Measurements from ENCODE around the gene SLC5A4.

SLC5A4 gene

GRCh38 chr22:32222991-32223390 is 32.2 kb downstream of the SLC5A4 start:
- H3K9ac ChIP-seq (ENCODE audit: low read length): no peak overlapping the region
- no peaks in the 10 kb centered on the region for H3K27me3 ChIP-seq (ENCODE audit: control insufficient read depth, insufficient read depth, low read length)
- no peaks in the 10 kb centered on the region for H3K4me1 ChIP-seq (ENCODE audit: control insufficient read depth, insufficient read depth, low read length)
- H3K4me3 ChIP-seq (ENCODE audit: low read length): no peak overlapping the region
- no peak overlapping the region for H3K27ac ChIP-seq (ENCODE audit: low read depth, low read length)
- no peaks in the 10 kb centered on the region for H3K36me3 ChIP-seq (ENCODE audit: control insufficient read depth, insufficient read depth, low read length)

GRCh38 chr22:32219026-32219425 is 36.1 kb downstream of the SLC5A4 start:
- no peaks in the 10 kb centered on the region for H3K4me1 ChIP-seq (ENCODE audit: control insufficient read depth, insufficient read depth, low read length)

GRCh38 chr22:32218470-32218869 is 36.7 kb downstream of the SLC5A4 start:
- Histone ChIP-seq H3K27me3 (ENCODE audit: control insufficient read depth, insufficient read depth, low read length) (no peaks in the 10 kb centered on the region), H3K36me3 (ENCODE audit: control insufficient read depth, insufficient read depth, low read length) (no peaks in the 10 kb centered on the region)

More at GRCh38 chr22:32219026-32219425, 36.1 kb downstream of the SLC5A4 start:
- Histone ChIP-seq H3K36me3 (ENCODE audit: control insufficient read depth, insufficient read depth, low read length) (no peaks in the 10 kb centered on the region), H3K27ac (ENCODE audit: low read depth, low read length) (no peak overlapping the region), H3K9ac (ENCODE audit: low read length) (no peak overlapping the region), H3K4me3 (ENCODE audit: low read length) (no peak overlapping the region), H3K27me3 (ENCODE audit: control insufficient read depth, insufficient read depth, low read length) (no peaks in the 10 kb centered on the region)

DNA sequence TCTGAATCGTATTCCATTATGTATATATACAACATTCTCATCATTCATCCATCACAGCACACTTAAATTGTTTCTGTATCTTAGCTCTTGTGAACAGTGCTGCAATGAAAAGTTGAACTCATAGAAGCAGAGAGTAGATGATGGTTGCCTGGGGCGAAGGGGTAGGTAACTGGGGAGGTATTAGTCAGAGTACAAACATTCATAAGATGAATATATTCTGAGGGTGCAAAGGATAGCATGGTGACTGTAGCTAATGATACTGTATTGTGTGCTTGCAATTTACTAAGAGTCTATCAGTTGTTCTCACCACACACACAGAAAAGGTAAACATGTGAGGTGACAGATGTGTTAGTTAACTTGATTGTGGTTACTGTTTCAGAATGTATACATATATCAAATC is 37.7 kb downstream of the SLC5A4 start:
- H3K36me3 ChIP-seq (ENCODE audit: control insufficient read depth, insufficient read depth, low read length): no peaks in the 10 kb centered on the region

More at GRCh38 chr22:32218470-32218869, 36.7 kb downstream of the SLC5A4 start:
- Histone ChIP-seq H3K4me3 (ENCODE audit: low read length) (no peak overlapping the region), H3K27ac (ENCODE audit: low read depth, low read length) (no peak overlapping the region), H3K9ac (ENCODE audit: low read length) (no peak overlapping the region), H3K4me1 (ENCODE audit: control insufficient read depth, insufficient read depth, low read length) (no peaks in the 10 kb centered on the region)

DNA sequence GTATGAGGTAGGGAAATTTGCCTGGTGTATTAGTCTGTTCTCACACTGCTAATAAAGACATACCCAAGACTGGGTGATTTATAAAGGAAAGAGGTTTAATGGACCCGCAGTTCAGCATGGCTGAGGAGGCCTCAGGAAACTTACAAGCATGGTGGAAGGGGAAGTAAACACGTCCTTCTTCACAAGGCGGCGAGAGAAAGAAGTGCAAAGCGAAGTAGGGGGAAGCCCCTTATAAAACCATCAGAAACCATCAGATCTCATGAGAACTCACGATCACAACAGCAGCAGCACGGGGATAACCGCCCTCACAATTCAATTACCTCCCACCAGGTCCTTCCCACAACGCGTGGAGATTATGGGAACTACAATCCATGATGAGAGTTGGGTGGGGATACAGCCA is 38.2 kb downstream of the SLC5A4 start:
- Histone ChIP-seq H3K27me3 (ENCODE audit: control insufficient read depth, insufficient read depth, low read length) (no peaks in the 10 kb centered on the region), H3K36me3 (ENCODE audit: control insufficient read depth, insufficient read depth, low read length) (no peaks in the 10 kb centered on the region), H3K27ac (ENCODE audit: low read depth, low read length) (no peak overlapping the region), H3K9ac (ENCODE audit: low read length) (no peak overlapping the region), H3K4me3 (ENCODE audit: low read length) (no peak overlapping the region), H3K4me1 (ENCODE audit: control insufficient read depth, insufficient read depth, low read length) (no peaks in the 10 kb centered on the region)

More for the DNA sequence above, 37.7 kb downstream of the SLC5A4 start:
- Histone ChIP-seq H3K27me3 (ENCODE audit: control insufficient read depth, insufficient read depth, low read length) (no peaks in the 10 kb centered on the region), H3K4me3 (ENCODE audit: low read length) (no peak overlapping the region), H3K4me1 (ENCODE audit: control insufficient read depth, insufficient read depth, low read length) (no peaks in the 10 kb centered on the region), H3K9ac (ENCODE audit: low read length) (no peak overlapping the region), H3K27ac (ENCODE audit: low read depth, low read length) (no peak overlapping the region)

DNA sequence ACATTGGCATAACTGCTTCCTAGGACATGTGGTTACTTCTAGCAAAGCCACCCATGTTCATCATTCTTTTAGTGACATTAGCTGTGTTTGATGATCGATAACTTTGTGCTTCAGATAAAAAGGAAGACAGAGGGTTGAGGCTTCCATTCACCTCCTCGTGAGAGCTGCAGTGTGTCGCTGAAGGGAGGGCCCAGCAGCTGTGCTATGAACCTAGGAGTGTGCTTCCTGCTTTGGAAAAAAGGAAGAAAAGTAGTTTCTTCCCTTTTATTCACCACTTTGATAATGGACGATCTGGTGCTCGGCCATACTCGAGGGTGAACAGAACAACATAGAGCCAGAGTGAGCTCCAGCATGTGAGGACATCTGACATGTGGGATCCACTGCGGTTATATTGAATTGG is 44.1 kb downstream of the SLC5A4 start:
- H3K9ac ChIP-seq (ENCODE audit: low read length): no peak overlapping the region
- H3K27ac ChIP-seq (ENCODE audit: low read depth, low read length): no peak overlapping the region
- no peaks in the 10 kb centered on the region for H3K36me3 ChIP-seq (ENCODE audit: control insufficient read depth, insufficient read depth, low read length)
- H3K27me3 ChIP-seq (ENCODE audit: control insufficient read depth, insufficient read depth, low read length): no peaks in the 10 kb centered on the region
- H3K4me3 ChIP-seq (ENCODE audit: low read length): no peak overlapping the region
- H3K4me1 ChIP-seq (ENCODE audit: control insufficient read depth, insufficient read depth, low read length): no peaks in the 10 kb centered on the region

DNA sequence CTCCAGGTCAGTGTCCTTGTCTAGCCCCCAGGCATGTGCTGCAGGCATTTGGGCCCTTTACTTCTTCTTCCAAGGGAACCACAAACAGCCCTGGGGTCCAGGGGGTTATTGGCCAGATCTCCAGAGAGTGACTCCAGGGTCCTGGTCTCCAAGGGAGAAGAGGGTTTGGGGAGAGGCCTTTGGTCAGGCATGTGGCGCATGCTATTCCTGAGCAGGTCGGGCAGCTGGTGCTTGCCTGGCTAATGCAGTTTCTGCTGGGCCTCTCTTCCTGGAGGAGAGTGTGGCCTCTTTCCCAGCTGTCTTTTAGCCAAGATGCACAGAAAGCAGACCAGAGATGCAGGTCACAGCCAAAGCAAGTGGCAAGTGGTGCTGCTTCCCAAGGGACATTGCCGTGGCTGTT is 46.5 kb downstream of the SLC5A4 start:
- Histone ChIP-seq H3K4me3 (ENCODE audit: low read length) (no peak overlapping the region), H3K9ac (ENCODE audit: low read length) (no peak overlapping the region), H3K36me3 (ENCODE audit: control insufficient read depth, insufficient read depth, low read length) (no peaks in the 10 kb centered on the region), H3K27ac (ENCODE audit: low read depth, low read length) (no peak overlapping the region), H3K27me3 (ENCODE audit: control insufficient read depth, insufficient read depth, low read length) (no peaks in the 10 kb centered on the region), H3K4me1 (ENCODE audit: control insufficient read depth, insufficient read depth, low read length) (no peaks in the 10 kb centered on the region)

DNA sequence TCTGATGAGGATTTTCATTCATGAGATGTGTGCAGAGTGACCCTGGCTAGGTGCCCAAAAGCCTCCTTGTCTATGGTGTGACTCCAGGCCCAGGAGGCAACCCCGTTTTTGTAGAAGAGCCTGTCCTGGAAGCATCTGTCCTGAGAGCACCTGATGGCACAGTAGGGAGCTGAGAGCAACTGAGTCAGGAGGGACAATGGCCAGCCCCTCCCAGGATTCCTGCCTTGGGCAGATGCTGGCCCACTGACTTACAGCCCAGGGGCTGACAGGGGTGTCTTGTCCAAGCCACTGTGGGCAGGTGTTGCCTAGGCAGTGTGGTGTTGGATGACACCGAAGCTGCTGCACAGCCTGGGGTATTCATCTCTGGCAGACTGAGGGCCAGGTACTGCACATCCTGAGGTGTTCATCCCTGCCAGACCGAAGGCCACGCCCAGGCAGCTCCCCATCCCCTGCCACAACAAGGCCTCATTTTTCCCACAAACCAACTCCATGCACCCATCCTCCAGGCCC is 47.1 kb downstream of the SLC5A4 start:
- Histone ChIP-seq H3K36me3 (ENCODE audit: control insufficient read depth, insufficient read depth, low read length) (no peaks in the 10 kb centered on the region), H3K27ac (ENCODE audit: low read depth, low read length) (no peak overlapping the region), H3K9ac (ENCODE audit: low read length) (no peak overlapping the region), H3K27me3 (ENCODE audit: control insufficient read depth, insufficient read depth, low read length) (no peaks in the 10 kb centered on the region), H3K4me1 (ENCODE audit: control insufficient read depth, insufficient read depth, low read length) (no peaks in the 10 kb centered on the region), H3K4me3 (ENCODE audit: low read length) (no peak overlapping the region)

GRCh38 chr22:32206774-32207758 is 48.1 kb downstream of the SLC5A4 start:
- no peak overlapping the region for H3K9ac ChIP-seq (ENCODE audit: low read length)
- no peaks in the 10 kb centered on the region for H3K36me3 ChIP-seq (ENCODE audit: control insufficient read depth, insufficient read depth, low read length)
- H3K27ac ChIP-seq (ENCODE audit: low read depth, low read length): no peak overlapping the region
- no peak overlapping the region for H3K4me3 ChIP-seq (ENCODE audit: low read length)
- no peaks in the 10 kb centered on the region for H3K4me1 ChIP-seq (ENCODE audit: control insufficient read depth, insufficient read depth, low read length)
- no peaks in the 10 kb centered on the region for H3K27me3 ChIP-seq (ENCODE audit: control insufficient read depth, insufficient read depth, low read length)

- H3K4me1 ChIP-seq (ENCODE audit: control insufficient read depth, insufficient read depth, low read length): no peaks in the 10 kb centered on the region
- no peaks in the 10 kb centered on the region for H3K36me3 ChIP-seq (ENCODE audit: control insufficient read depth, insufficient read depth, low read length)
- no peaks in the 10 kb centered on the region for H3K27me3 ChIP-seq (ENCODE audit: control insufficient read depth, insufficient read depth, low read length)
- no peak overlapping the region for H3K27ac ChIP-seq (ENCODE audit: low read depth, low read length)
- no peak overlapping the region for H3K9ac ChIP-seq (ENCODE audit: low read length)
- H3K4me3 ChIP-seq (ENCODE audit: low read length): no peak overlapping the region
Observed at GRCh38 chr22:32205974-32206773, 49.0 kb downstream of the SLC5A4 start.

- Histone ChIP-seq H3K4me3 (ENCODE audit: low read length) (no peak within 1 kb of the TSS), H3K27me3 (ENCODE audit: control insufficient read depth, insufficient read depth, low read length) (no peaks in the 10 kb centered on the region), H3K9ac (ENCODE audit: low read length) (no peak within 1 kb of the TSS), H3K36me3 (ENCODE audit: control insufficient read depth, insufficient read depth, low read length) (no peaks in the 10 kb centered on the region), H3K27ac (ENCODE audit: low read depth, low read length) (no peak within 1 kb of the TSS), H3K4me1 (ENCODE audit: control insufficient read depth, insufficient read depth, low read length) (no peaks in the 10 kb centered on the region)
Observed at GRCh38 chr22:32204856-32205722, 50.1 kb downstream of the SLC5A4 start, which contains the start of gene RFPL2. TSS of gene RFPL2 (minus strand) at chr22:32205073. CDS start at chr22:32202451, 2,622 bp downstream.

Measured in rectal smooth muscle tissue (tissue), 1 donor.